HG02885 (cell line): ENCODE data around the gene MTFR1L.
"Not testable (repeated sequence)": the region's sequence is repeated elsewhere in the genome, so short reads cannot be mapped to it uniquely, and the experiment has no call there.

Experiments used
- ATAC-seq: cut with Tn5 transposase; IDR thresholded peaks from one replicate; pipeline ENCODE4 v1.9.1; 2021; ENCODE audit warnings: mild to moderate bottlenecking; ENCODE audit not compliant: unreplicated experiment, poor library complexity

The MTFR1L gene

DNA sequence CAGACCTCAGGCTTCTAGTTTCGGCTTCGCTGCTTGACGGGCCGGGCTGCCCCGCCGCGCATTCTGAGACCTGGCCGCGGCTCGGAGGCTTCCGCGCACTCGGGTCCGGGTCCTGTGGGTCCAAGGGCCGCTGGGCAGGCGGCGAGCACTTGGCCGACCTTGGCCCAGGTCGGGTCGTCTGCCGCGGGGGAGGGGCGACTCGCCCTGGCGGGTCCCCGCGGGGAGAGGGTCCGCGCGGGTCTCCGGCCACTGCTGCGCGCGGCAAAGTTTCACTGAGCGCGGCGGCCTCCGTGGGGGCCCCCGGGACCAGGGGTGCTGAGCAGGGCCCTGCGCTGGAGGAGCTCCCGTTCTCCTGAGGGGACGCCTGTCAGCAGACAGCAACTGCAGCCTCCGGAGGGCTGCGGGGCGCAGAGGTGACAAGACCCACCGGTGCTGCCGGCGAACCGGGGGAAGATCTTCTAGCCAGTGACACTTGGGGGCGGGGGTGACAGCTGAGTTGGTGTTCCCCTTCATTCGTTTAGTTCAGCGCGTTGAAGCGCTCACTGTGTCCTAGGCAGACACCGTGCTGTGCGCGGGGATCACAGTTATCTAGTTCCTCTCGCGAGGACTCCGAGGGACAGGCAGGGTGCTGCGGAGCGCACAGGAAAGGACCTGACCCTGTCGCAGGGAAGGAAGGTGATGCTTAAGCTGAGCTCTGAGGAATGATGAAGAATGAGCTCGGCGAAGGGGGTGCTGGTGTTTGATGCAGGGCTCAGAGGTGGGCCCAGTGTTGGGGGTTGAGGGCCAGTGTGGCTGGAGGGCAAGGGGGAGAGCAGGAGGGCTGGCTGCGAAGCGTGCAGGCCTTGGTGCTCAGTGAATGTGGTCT, 725 bp downstream of the MTFR1L start:
- peak; percentile 38 for ATAC-seq

DNA sequence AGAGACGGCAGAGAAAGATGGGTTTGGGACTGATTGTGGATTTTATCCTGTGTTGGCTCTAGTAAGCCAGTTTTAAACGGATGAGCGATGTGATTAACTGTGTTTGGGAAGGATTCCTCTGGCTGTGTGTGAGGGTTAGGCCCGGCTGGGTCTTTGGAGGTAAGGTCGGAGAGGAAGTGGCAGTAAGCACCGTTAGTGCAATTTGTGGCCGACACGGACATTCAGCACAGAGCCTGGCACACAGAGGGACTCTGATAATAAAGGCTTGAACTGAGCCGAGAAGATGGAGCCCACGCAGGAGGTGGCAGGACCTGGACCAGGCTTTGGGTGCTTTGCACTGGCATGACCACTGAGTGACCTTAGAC, 1.3 kb downstream of the MTFR1L start:
- no peak for ATAC-seq

DNA sequence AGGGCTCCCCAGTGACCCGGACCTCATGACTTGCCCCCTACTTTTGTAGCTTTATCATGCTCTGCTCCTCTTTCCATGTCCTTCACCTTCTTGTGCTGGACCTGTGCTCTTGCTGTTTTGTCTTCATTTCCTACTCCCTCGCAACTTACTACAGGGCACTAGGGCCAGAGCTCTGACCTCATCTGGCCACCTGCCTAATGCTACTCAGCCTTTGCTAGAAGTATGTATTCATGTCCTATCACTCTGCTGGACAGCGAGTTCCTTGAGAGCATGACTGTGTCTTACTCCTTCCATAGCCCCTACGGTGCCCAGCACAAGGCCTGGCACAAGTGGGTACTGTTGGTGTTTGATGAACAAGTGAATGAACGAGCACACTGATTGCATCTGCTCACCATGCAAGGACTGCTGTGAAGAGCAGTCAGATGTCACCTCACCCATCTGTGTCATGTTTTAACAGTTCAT, 1.9 kb downstream of the MTFR1L start:
- no peak for ATAC-seq

DNA sequence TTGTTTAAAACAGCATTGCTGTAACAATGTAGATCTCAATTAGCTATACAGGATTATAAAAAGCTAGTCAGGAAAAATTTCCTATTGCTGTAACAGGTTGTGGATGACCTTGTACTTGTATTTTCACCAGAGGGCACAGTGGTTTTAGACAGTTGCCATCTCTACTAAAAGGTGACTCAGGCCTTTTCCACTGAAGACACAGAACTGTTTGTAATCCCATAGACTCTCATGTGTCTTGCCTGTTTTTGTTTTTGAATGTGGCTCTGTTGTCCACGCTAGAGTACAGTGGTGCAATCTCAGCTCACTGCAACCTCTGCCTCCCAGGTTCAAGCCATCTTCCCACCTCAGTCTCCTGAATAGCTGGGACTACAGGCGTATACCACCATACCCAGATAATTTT, 5.9 kb downstream of the MTFR1L start:
- no peak for ATAC-seq

DNA sequence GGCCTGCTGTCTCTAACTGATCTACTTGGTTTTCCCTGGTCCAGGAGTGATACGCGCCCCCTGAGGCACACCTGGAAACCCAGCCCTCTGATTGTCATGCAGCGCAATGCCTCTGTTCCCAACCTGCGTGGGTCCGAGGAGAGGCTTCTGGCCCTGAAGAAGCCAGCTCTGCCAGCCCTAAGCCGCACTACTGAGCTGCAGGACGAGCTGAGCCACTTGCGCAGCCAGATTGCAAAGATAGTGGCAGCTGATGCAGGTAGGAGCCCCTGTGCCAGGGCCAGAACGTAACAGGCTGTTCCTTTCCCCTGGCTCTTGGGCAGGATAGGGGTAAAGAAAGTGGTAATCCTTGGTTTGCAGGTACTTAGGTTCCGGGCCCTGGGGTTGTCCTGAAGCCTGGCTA, 6.8 kb downstream of the MTFR1L start:
- no peak for ATAC-seq

DNA sequence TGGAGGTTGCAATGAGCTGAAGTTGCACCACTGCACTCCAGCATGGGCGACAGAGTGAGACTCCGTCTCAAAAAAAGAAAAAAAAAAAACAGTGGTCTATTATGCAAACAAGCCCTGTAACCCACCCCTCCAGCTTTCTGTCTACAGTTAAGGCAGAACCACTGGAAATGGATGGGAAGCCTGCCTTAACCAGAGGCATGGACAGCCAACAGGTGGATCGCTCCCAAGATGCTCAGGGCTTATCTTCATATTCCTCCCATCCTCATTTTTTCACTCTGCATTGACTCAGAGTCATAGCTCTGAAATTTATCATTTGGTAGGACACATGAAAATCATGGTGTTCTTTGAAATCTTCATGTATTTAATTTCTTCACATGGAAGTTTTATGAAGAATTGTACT, 8.7 kb downstream of the MTFR1L start:
- ATAC-seq, result no peak

DNA sequence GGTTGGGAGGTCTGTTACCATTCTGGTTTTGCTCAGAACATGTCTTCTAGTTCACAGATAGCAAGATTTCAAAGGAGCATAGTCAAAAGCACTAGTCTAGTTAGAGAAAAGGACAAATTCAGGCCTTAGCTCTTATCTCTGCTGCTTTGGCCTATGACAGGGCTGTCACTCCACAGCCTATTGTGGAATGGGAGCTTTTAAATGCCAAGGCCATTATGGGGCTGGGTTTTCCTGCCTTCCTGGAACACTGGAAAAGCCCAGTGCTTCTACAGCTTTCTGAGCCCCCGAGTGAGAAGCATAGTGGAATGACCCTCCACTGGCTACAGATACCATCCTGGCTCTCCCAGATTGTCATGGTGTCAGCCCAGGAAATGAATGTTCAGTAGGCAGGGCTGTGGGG, 9.3 kb downstream of the MTFR1L start:
- no peak for ATAC-seq

DNA sequence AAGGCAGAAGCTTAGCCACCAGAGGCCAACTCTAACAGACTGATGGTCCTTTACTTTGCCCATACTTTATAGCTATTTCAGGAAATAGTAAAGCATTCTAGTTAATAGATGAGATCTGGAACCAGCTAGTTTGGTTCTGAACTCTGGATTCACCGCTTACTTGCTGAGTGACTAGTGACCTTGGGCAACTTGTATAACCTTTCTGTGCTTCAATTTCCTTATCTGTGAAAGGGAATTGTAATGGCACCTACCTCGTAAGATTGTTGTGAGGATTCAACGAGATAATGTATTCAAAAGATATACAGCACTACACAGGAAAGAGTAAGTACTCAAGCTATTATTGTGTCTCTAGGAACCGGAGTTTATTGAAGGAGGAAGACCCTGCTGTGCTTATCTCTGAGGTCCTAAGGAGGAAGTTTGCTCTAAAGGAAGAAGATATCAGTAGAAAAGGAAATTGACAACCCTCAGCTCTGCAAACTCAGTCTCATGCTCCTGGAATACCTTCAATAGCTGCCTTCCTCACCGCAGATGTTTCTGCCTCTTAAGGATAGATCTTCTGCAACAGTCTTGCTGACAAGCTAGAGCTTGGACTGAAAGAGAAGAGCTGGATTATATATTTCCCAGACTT, 11.9 kb downstream of the MTFR1L start:
- no peak for ATAC-seq

DNA sequence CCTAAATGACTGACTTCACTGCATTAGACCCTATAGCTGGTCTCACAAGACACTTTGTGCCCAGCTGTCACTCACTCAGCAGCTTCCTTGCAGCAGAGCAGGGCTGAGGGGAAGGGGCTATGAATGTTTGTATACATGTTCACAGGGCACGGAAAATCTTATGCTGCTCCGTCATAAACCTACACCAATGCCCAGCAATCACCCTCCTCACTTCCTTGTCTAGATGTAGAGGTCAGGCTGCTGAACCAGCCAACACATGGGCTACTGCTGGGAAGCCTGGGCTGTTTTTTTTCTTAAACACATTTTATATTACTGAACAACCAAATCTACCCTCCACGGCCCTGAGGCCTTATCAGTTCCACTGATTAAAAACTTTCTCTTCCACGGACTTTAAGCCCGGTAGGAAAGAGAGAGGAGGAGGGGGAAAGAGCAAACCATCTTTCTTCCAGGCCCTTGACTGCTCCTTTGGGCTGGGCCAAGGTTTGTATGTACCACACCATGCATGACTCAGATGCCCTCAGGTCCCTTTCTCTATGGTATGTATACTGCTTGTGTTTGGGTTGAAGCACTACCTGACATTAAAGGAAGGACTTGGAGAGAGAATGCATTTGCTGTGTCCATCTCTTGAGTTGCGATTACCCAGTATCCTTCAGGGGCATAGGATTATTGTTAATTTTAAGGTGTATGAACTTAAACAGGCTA, 12.7 kb downstream of the MTFR1L start:
- ATAC-seq, result no peak

DNA sequence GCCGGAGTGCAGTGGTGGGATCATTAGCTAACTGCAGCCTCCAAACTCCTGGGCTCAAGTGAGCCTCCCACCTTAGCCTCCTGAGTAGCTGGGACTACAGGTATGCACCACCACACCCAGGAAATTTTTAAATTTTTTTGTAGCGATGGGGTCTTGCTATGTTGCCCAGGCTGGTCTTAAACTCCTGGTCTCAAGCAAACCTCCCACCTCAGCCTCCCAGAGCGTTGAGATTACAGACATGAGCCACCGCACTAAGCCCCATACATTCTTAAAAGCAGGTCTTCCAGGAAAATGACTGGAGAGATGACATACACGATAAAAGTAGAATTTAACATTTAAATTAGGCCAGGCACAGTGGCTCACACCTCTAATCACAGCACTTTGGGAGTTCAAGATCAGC, 13.4 kb downstream of the MTFR1L start:
- ATAC-seq, result no peak

DNA sequence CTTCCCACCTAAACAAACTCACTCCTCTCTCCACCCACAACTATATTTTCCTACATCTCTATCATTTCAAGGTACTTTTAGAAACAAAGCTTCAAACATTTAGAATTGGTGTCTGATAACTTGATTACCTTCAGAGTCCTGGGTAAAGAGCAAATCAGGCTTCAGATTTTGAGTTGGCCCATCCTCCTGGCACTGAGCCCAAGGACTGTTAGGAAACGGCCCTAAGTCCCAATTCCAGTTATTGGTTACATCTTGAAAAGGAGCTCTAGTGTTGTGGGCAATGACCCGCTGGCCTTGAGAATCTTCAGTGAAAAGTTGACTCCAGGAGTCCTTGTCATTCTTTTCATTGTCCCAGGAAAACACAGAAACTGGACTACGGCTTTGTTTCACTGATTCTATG, 15.1 kb downstream of the MTFR1L start:
- no peak for ATAC-seq

DNA sequence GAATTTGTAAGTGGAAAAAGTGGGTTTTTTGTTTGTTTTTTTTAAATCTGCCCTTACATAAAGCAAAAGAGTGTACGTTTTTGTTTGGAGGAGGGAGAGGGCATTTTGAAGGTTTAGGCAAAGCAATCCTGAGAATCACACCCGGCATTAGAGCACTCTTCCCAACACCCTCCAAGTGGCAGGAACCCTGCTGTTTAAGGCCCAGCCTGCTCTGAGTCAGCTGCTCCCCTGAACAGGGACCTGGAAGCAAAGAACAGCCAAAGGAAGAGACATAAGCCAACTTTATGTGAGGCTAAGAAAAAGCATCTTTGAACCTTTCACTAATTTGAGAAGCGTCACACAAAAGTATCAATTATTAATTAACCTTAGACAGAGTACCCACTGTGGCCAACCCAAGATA, 16.9 kb downstream of the MTFR1L start:
- ATAC-seq, result no peak

DNA sequence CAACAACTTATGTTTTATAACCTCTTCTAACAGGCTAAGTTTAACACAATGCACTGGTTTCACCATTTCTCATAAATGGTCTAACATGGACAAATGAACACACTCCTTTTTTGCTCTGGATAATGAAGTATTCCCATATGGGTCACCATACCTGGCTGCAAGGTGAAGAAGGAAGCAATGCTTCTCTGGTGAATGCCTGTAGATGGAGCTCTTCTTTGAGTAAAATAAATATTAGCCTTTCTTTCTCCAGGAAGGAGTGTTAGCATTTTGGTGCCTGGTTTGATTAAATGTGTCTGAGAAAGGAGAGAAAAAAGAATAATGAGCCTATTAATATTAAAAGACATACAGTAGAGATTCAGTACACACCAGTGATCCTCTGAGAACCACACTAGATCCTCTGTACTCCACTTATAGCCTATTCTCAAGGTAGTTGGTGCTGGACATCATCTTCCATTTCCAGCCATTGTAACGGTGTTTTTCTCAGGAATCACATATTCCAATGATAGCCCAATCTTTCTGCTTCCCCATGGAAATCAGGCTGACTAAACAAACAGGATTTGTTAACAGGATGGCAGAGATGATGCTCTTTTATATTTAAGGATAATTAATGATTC, 17.6 kb downstream of the MTFR1L start:
- no peak for ATAC-seq

DNA sequence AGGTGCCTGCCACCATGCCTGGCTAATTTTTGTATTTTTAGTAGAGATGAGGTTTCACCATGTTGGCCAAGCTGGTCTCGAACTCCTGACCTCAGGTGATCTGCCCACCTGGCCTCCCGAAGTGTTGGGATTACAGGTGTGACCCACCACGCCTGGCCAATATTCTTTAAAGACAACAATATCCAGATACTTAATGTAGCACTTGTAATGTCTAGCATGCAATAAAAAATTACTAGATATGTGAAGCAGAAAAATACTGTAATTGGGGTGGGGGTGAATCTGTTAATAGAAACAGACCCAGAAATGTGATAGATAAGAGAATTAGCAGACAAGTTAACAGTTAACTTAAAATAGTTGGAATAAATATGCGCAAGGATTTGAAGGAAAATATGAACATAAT, 20.1 kb downstream of the MTFR1L start:
- not testable (repeated sequence) for ATAC-seq

DNA sequence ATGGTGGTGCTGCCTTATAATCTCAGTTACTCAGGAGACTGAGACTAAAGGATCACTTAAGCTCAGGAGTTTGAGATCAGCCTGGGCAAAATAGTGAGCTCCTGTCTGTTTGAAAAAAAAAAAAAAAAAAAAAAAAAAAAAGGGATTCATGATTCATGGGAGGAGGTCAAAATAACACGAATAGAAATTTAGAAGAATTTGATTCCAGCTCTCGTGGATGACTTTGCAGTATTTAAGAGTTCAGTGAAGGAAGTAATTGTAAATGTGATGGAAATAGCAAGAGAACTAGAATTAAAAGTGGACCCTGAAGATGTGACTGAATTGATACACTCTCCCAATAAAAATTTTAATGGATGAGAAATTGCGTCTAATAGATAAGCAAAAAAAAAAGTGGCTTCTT, 23.7 kb downstream of the MTFR1L start:
- ATAC-seq, result no peak

DNA sequence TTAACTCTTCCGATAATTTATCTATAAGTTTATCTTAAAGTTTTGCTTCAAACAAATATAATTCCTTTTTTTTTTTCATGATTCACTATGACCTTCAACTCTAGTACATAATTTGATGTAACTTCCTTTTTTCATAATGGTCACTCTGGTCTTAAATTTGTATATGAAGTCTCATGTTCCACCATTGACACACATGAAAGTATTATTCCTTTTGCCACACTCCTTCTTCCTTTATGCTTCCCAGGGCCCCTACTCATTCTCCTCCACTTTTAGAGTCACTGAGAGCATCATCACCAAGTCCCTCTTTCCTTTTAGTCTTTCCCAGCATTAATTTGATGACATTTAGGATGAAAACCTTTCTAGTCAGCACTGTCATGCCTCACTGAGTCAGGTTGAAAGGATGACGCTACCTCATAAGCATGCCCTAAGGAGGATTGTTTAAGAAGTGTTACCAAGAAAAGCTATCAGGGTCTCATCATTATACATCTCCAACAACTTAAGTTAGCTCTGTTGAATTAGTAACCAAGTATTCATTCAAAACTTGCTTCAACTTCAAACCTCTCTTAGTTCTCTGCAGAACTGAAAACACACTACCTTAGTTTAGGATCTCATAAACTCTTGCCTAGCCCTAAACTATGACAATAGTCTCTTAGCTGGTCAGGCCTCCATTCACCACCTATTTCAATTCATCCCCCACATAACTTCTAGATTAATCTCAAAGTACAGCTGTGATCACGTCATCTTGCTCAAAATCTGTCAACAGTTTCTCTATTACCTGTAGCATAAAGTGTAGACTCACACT, 25.0 kb downstream of the MTFR1L start:
- ATAC-seq, result no peak

DNA sequence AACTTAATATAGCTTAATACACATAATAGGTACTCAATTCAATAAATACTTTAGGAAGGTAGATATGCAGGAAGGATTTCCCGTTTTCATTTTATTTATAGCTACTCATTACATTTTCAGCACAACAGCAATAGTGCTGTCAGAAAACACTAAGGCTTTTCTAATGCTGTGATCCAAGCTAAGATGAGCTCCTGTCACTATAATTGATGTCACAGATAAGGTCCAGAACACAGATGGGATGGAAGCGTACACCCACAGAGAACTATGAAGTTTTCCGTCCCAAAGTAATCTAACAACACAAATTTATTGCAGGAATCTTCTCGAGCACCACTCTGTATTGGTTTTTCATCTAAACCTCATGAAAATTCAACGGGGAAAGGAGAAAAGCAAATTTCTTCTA, 25.9 kb downstream of the MTFR1L start:
- ATAC-seq, result no peak

DNA sequence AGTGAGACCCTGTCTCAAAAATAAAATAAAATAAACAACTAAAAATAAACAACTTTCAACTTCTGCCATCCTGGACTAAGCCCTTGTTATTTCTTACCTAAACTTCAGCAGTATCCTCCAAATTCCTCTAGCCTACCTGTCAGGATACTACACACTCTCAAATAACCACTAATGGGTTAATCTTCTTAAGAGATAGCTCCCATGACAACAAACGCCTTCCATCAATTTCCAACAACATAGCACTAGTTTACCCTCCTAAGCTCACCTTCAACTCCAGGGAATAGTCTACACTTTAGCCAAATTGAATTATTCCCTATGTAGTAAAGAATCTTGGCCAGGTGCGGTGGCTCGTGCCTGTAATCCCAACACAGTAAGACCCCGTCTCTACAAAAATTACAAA, 28.2 kb downstream of the MTFR1L start:
- ATAC-seq, result no peak

DNA sequence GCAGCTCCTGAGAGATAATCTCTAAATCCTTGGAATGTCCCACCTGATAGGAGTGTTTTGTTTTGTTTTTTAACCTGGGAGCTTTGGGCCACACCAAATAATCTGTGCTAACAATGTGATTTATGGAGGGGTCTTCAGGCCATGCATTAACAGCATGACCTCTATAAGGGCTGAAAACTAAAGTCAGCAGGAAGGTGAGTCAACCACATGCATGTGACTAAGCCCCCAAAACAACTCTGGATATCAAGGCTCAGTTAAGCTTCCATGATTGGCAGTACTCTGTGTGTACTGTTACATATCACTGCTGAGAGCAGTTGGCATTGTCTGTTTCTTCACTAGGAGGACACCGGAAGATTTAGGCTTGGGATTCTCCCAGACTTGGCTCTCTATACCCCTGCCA, 28.8 kb downstream of the MTFR1L start:
- ATAC-seq, result no peak

DNA sequence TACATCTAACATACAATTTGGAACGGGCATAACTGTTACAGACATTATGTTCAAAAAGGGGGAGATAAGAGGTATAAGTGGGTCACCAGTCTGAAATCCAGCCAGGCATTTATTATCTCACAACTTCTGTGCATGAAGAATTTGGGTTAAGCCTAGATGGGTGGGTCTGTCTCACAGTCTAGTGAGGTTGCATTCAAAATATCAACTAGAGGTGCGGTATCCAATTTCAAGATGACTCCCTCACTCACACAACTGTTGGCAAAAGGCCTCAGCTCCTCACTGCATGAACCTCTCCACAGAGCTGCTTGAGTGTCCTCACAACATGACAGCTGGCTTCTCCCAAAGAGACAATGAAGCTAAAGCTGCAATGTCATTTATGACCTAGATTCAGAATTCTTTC, 34.8 kb downstream of the MTFR1L start:
- ATAC-seq, result no peak
